ENCODE results near the gene AKAP8L.

Gene AKAP8L

GRCh38 chr19:15372891-15373301, 45.9 kb downstream of the AKAP8L start:
- H3K4me3 ChIP-seq (ENCODE audit: low read depth, low read length) = no peak overlapping the region
- no peak for TF ChIP-seq CTCF (conservative IDR thresholded peaks at IDR 0.05; ENCODE audit: low read depth, low read length)
- DNase-seq (ENCODE audit: low read depth) = no peak

GRCh38 chr19:15372470-15372869, 46.3 kb downstream of the AKAP8L start:
- TF ChIP-seq CTCF (conservative IDR thresholded peaks at IDR 0.05; ENCODE audit: low read depth, low read length) = no peak
- no peak overlapping the region for H3K4me3 ChIP-seq (ENCODE audit: low read depth, low read length)
- no peak for DNase-seq (ENCODE audit: low read depth)

GRCh38 chr19:15371786-15372380, 46.9 kb downstream of the AKAP8L start:
- DNase-seq (ENCODE audit: low read depth) = no peak
- TF ChIP-seq CTCF (conservative IDR thresholded peaks at IDR 0.05; ENCODE audit: low read depth, low read length) = no peak
- H3K4me3 ChIP-seq (ENCODE audit: low read depth, low read length) = no peak overlapping the region

GRCh38 chr19:15371119-15371518, 47.7 kb downstream of the AKAP8L start:
- TF ChIP-seq CTCF (conservative IDR thresholded peaks at IDR 0.05; ENCODE audit: low read depth, low read length) = no peak
- no peak overlapping the region for H3K4me3 ChIP-seq (ENCODE audit: low read depth, low read length)
- DNase-seq (ENCODE audit: low read depth) = no peak

GRCh38 chr19:15369594-15369891, 49.2 kb downstream of the AKAP8L start:
- no peak for TF ChIP-seq CTCF (conservative IDR thresholded peaks at IDR 0.05; ENCODE audit: low read depth, low read length)
- H3K4me3 ChIP-seq (ENCODE audit: low read depth, low read length) = no peak overlapping the region

GRCh38 chr19:15368798-15369593, 49.8 kb downstream of the AKAP8L start:
- TF ChIP-seq CTCF (conservative IDR thresholded peaks at IDR 0.05; ENCODE audit: low read depth, low read length) = no peak
- no peak for DNase-seq (ENCODE audit: low read depth)
- no peak overlapping the region for H3K4me3 ChIP-seq (ENCODE audit: low read depth, low read length)

More at GRCh38 chr19:15369594-15369891, 49.2 kb downstream of the AKAP8L start:
- DNase-seq (ENCODE audit: low read depth) = no peak

Measured in choroid plexus epithelial cell (primary cell).